MM.1S (cell line): ENCODE measurements around the gene CACNA1C.

ENCODE experiments used
- EZH2phosphoT487 ChIP-seq: fragments of 300-600 bp; sonication (generic); IDR thresholded peaks from 2 replicates; pipeline ENCODE4 v1.6.1; 2018; ENCODE audit warnings: antibody characterized with exemption, low read length
- TF ChIP-seq, protein P1 (sequence below): fragments of 300-600 bp; sonication (generic); IDR thresholded peaks from 2 replicates; pipeline ENCODE4 v1.5.1; 2016; ENCODE audit warnings: antibody characterized with exemption, low read length, mixed read lengths

DNA sequence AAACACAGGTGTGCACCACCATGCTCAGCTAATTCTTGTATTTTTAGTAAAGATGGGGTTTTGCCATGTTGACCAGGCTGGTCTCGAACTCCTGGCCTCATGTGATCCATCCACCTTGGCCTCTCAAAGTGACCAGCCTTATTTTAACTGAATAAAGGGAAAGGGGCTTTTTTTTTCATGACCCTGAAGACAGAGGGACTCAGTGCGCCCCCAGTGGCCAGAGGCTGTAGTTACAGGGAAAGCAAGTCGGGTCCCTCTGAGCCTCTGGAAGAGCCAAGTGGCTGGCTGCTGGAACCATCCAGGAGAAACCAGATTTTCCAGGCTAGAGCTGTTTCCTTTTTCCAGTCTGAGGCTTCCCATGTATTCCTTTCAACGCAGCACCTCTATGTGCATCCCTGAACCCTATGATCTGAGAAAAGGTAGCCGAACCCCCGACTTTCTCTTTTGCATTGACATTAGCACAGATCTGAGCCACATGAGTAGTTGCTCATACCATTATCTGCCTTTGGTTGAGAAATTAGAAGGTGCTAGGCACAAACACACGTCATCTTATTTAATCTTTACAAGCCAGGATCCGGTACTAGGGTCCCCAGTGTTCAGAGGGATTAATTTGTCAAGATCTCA lies 342.7 kb downstream of the CACNA1C start:
- TF ChIP-seq, protein P1, sequence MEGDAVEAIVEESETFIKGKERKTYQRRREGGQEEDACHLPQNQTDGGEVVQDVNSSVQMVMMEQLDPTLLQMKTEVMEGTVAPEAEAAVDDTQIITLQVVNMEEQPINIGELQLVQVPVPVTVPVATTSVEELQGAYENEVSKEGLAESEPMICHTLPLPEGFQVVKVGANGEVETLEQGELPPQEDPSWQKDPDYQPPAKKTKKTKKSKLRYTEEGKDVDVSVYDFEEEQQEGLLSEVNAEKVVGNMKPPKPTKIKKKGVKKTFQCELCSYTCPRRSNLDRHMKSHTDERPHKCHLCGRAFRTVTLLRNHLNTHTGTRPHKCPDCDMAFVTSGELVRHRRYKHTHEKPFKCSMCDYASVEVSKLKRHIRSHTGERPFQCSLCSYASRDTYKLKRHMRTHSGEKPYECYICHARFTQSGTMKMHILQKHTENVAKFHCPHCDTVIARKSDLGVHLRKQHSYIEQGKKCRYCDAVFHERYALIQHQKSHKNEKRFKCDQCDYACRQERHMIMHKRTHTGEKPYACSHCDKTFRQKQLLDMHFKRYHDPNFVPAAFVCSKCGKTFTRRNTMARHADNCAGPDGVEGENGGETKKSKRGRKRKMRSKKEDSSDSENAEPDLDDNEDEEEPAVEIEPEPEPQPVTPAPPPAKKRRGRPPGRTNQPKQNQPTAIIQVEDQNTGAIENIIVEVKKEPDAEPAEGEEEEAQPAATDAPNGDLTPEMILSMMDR: peak; percentile 73
- no peak for TF ChIP-seq EZH2phosphoT487
